Fibroblast of skin of right quadriceps (primary cell): ENCODE results near the gene DCAF17.
"Not testable (repeated sequence)": the region's sequence is repeated elsewhere in the genome, so short reads cannot be mapped to it uniquely, and the experiment has no call there.

Experiments used
- DNase-seq: peaks from one replicate; pipeline ENCODE4 v3.0.0-alpha.2; 2013

Gene DCAF17

DNA sequence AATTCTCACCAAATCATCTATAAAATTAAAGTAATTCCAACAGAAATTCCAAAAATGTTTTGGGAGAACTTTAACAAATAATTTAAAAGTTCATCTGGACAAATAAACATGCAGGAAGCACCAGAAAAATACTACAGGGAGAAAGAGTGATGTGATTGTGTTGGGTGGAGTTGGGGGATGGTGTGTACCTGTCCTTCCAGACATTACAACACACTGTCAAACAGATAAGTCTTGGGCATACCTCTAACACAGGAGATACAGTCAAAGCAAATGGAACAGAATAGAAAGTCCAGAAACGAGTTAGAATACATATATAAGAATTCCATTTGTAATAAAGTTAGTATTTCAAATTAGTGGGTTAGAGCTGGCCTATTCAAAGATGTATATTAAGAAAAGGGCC is 22.8 kb upstream of the DCAF17 start:
- no peak for DNase-seq

DNA sequence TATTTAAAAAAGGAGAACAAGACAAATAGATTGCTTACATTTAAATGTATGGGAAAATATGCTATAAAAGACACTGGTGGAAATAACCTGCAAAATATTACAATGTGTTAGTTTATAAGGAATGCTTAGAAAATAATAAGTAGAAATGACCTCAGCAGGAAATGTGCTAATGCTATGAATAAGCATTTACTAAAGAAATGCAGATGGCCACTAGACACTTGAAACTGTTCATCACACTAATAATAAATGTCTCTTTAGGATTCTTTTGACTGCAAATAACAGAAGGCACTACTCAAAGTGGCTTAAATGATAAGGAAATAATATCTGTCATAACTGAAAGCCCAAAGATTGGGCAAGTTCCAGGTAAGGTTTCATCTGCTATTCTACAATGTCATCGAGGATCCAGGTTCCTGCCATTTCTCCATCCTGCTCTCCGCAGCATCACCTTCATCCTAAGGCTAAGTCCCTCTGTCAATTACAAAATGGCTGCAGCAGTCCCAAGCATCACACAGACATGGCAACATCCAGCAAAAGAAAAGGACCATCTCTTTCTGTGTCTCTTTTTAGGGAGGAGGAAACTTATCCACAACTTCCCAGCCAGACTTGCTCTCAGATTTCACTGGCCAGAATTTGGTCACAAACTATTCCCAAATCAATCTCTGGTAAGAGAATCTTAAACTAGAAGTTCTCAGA is 22.1 kb upstream of the DCAF17 start:
- peak; percentile 39 for DNase-seq

DNA sequence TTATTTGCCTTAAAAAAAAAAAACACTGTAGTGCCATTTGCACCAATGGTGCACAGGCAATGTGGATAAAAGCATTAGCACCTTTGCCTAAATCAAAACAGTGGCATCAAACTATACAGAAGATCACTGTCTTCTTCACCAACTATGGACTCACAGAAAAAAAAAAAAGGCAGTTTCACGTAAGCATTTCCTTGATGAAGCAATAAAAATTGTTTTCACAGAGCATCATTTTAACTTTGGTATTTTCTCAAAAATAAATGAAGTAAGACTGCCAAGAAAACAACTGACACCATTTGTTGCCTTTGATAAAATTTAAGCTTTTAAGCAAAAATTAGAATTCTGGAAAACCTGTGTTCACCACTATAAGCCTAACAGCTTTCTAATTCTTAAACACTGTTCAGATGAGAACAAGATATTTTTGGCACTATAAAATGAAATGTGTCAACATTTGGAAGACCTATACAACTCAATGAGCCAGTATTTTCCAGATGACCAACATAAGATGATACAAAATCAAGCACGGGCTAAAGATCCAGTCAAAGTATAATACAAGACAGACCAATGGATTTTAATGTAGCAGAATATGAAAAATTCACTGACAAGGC is 21.4 kb upstream of the DCAF17 start:
- DNase-seq: no peak

DNA sequence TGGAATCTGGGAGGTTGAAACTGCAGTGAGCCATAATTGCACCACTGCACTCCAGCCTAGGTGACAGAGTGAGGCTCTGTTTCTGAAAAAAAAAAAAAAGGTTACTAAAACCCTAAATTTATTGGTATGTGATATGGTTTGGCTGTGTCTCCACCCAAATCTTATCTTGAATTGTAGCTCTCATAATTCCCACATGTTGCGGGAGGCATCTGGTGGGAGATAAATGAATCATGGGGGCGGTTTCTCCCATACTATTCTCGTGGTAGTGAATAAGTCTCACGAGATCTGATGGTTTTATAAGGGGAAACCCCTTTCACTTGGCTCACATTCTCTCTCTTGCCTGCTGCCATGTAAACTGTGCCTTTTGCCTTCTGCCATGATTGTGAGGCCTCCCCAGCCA is 19.4 kb upstream of the DCAF17 start:
- DNase-seq: not testable (repeated sequence)

DNA sequence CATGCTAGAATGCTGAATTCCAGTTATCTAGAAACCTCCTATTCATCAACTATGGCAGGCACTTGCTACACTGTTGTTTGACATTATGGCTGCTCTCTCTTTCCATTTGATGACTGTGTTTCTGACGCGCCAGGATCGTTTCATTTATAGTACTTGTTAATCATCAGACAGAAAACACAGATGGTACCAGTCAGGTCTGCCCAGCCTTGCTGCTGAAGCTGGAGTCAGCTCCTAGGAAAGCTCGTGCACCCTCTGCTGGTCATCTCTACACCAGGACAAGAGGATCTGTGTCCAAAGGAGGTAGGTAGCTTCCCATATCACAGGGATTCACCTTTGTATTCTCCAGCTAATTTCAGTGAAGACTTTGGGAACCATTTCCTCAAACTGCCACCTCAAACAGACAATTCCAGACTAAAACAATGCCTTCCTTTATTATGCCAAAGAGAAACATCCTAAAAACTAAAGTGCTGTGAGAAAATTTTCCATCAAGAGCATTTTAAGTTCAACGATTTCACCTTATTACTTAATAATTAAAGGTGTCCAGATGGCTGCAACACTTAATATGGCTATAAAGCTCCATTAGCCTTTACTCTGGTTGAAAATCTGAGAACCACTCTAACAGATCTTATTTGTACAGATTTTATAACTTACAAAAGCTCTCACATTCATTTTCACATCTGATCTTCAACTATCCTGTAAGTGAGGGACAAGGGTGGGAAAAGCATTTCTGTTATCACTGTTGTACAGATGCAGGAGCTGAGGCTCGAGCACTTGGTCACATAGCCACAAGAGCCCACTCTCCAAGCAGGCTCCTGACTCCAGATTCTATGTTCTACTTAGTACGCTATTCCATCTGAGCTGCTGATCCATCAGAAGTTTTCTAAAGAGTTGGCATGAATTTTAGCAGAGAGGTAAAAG is 17.8 kb upstream of the DCAF17 start:
- DNase-seq: peak; percentile 92

DNA sequence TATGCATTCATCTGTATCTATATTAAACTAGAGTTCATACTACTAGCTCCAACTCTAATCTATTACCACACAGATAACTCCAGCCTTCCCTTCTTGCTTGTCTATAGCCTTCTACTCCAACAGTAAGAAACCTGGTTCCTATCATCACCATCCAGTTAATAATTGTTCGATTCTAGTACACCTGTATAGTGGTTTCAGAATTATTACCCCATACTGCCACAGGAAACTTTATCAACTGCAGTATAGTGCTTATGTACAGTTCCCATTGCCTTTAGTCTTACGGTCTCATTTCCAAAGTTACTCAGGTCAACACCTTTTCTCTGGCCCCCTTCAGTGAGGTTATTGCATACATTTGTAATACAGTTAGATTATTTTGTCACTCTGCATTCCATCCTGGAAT is 14.7 kb upstream of the DCAF17 start:
- no peak for DNase-seq

DNA sequence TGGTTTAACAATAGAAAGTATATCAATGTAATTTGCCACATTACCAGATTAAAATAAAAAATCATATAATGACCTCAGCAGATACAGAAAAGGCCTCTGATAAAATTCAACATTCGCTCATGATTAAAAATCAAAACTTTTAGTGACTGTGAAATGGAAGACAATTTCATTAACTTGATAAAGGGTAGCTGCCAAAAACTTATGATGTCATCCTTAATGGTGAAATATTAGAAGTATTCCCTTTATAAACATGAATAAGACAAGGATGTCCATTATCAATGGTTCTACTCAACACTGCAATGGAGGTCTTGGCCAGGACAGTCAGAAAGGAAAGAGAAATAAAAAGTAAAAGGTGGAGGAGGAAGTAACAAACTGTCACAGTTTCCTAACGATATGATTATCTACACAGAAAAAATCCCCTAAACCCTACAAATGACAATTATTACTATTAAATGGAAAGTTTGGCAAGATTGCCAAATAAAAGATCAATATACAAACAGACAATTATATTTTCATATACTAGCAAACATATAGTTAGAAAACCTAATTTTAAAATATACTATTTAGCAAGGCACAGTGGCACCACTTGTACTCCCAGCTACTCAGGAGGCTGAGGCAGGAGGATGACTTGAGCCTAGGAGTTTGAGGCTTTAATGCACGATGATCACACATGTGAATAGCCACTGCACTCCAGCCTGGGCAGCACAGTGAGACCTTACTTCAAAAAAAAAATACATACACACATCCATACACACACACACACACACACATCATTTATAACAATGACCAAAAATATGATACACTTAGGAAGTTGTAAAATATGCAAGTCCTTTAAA is 13.1 kb upstream of the DCAF17 start:
- DNase-seq: no peak

DNA sequence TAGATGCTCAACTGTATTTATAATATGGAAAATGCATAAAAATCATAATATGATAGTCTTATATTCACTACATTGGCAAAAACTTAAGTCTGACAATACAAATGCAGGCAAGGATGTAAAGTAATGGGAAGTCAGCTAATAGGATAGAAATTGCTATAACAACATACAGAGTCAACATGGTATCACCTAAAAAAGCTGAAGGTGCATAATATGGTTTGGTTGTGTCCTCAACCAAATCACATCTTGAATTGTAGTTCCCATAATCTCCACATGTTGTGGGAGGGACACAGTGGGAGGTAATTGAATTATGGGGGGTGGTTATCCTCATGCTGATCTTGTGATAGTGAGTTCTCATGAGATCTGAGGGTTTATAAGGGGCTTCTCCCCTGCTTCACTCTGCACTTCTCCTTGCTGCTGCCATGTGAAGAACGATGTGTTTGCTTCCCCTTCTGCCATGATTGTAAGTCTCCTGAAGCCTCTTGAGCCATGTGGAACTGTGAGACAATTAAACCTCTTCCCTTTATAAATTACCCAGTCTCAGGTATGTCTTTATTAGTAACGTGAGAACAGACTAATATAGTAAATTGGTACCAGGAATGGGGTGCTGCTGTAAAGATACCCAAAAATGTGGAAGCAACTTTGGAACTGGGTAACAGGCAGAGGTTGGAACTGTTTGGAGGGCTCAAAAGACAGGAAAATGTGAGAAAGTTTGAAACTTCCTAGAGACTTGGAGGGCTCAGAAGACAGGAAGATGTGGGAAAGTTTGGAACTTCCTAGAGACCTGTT is 11.1 kb upstream of the DCAF17 start:
- not testable (repeated sequence) for DNase-seq

DNA sequence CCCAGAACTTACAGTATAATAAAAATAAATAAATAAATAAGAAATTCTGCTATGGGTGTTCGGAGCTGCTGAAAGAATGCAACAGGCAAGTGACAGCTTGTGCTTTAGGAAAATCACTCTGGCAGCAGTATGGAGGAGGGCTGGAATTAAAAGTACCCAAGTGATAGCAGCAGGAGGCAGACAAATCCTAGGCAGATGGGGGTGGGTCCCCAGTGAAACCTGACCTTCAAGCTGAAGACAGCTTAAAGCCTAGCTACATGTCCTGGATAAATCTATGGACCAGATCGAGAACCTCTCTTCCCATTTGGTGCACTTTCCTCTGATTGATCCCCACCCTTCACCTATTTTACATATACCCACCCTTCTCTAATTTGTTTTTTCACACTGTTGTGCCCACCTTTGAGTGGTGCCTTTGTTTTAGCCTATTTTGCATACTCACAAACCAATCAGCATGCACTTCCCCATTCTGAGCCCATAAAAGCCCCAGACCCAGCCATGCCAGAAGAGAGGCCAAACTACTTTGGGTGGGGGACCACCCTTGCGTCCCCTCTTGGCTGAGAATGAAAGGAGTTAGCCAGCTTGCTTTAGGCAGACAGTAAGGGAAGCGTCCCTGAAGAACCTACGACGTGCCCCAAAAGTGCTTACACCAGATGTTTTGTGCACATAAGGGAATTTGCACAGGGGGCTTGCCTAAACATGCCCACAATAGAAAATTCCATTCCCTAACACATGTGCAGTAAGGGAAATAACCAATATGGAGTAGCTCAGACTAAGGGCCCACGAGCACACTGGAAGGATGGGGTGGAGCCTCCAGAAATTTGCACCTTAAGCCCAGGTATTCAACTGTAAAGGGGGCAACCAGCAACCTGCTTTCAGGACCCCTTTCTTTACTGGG is 3.3 kb upstream of the DCAF17 start:
- no peak for DNase-seq

DNA sequence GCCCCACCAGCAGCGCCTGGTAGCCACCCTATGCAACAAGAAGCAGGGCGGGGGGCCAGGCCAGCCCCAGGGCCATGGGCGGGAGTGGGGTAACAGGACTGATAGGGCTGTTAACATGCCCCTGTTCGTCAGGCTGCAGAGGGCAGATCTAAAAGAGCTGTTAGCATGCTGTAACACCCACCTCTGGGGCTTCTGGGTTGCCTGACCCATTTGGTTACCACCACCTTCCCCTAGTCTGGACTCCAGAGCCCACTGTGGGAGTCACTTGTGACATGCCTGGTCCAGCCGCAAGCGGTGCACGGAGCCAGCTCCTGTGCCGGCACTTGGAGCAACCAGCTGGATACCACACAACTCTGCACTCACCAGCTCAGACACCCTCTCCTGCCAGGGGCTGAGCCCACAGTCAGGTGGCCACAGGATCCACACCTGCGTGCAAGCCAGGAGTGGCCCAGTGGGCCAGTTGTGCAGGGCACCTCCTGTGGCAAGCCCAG is 2.3 kb upstream of the DCAF17 start:
- no peak for DNase-seq

DNA sequence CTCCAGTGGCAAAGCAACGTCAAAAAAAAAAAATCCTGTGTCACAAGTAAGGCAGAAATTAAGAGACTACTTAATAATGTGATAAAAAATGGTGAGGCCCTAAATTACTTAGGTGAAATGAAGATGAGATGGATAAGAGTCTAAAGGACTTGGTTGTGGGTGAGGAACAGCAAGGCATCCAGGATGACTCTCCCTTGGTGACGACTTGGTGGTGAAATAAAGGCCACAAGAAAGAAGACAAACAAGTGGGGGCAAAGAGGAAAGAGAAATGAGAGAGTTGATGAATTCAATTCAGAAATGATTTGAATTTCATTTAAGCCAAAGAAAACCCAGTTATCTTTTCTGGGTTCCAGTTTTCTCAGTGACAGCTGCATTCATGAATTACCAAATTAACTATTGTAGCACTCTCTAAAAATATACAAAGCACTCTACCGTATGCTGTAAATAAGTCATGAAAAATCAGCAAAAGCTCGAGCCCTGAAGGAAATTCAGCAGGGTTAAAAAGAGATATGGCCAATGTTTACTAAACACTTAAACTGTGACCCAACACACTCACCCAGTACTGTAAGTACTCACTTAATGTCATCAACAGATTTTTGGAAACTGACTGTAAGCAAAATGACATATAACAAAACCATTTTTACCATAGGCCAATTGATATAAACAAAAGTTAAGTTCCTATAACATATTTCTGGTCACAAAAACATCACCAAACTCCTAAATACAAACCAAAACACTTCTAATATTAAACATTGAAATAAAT is 1.6 kb upstream of the DCAF17 start:
- DNase-seq: no peak

DNA sequence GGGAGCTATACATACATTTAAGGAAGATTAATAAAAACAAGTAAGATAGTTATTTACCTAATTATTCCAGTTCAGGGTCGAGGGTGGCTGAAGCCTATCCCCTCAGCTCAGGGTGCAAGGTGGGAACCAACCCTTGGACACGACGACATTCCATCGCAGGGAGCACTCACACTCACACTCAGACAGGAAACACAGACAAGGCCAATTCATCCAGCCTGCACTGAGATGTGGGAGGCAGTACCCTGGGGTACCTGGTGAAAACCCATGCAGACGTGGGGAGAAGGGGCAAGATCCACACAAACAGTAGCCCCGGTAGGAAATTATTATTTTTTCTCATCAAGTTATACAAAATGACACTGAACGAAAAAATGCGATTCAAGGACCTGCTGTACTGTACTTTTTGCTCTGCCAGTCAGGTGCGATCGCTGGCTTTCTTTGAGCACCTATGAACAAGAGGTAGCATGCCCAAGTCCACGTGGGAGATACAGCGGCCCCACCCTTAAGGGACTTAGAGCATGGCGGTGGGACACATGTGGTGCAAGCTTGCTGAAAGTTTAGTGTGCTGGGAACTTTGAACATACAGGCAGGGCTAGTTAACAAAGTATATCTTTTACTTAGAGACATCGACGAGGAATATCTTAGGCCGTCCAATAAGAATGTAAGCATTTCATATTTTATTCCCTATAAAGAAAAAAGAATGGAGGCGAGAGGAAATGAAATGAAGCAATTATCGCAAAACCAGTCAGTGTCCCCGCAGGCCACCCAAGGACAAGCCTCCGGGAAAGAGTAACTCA is 860 bp upstream of the DCAF17 start:
- DNase-seq: peak; percentile 11

DNA sequence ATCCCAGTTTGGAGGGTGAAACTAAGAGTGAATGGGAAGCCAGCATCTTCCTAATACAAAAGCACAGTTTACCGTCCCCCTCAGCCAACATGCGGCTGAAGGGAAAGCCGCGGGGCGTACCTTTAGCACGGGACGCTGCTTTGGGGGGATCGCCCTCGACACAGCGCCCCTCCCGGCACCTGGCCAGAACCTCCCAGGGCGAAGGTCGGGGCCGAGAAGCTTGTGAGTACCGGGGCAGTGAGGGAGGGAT is 338 bp upstream of the DCAF17 start, which contains the start of gene METTL8:
Gene METTL8 (minus strand): TSS at position 228 of the 250 bp plus-strand sequence. CDS start 41,805 bp downstream, outside the sequence.
- no peak for DNase-seq

DNA sequence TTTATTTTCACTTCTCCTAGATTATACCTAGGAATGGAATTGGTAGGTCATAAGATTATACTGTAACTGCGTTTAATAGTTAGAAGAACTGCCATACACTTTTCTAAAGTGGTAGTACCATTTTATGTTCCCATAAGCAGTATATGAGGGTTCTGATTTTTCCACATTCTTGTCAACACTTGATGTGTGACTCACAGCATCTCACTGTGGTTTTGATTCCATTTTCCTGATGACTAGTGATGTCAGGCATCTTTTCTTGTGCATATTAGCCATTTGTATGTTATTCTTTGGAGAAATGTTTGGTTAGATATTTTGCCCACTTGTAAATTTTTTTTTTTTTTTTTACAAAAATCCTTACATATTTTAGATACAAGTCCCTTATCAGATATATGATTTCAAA is 2.3 kb downstream of the DCAF17 start:
- DNase-seq: peak; percentile 86

DNA sequence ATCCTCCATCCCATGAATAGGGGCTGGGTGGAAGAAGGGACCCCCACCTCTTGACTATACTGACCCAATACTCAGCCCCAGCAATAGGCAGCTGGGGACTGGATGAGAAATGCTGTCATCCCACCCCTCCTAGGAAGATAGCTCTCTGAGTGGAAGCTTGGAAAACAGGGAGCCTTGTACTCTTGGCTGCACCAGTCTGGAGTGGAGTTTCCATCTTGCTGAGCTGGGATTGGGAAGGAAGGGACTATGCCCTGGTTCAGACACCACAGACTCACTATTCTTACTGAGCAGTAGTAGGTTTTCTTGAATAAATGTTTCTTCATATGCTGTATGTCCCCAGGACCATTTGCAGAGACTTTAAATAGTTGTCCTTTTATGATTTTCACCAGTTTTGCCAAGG is 7.4 kb downstream of the DCAF17 start:
- no peak for DNase-seq

DNA sequence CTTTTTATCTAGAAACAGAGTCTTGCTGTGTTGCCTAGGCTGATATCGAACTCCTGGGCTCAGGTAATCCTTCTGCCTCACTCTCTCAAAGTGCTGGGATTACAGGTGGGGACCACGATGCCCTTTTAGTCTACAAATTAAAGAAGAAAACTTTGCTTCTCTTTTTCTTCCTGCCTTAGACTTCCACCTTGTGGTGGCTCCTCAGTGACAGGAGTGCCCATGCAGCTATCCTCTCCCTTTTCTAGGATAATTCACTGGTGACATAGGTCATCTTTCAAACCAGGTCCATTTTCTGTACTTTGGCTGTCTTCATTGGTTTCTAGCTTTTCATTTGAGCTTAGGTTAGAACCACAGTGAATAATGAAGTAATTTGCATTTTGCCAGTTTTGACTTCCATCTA is 13.6 kb downstream of the DCAF17 start:
- DNase-seq: no peak

DNA sequence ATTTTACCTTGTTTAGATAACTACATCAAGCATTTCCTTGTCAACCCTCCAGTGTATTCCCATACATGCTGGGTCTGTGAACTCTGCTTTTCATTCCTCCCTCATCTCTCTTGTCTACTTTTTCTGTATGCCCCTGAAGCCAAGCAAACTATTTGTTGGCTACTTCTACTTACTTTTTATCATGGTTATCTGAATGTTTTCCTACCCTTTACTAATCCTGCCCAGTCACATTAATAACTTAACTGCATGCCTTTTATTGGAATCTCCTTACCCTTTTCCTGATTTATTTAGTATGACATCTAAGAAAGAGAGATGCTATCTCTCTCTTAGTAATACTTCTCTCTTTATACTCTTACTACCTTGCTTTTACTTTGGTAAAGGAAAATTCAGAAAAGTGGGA is 17.0 kb downstream of the DCAF17 start:
- DNase-seq: no peak

DNA sequence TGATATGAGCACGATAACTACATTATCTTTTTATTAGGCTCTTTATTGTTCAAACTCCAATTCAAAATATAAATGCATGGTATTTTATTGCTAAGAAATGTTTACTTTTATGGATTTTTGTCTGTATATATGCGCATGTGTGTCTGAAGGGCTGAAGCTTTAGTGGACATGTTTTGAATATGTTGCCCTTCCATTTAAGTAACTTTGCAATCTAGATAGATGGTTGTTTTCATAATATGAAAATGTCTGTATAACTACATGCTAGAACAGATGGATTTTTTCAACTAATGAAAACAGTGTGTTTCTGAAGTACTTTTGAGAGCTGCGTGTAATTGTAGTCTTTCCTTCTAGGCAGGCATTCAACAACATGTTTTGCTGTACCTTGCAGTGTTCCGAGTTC is 18.7 kb downstream of the DCAF17 start:
- DNase-seq: no peak

DNA sequence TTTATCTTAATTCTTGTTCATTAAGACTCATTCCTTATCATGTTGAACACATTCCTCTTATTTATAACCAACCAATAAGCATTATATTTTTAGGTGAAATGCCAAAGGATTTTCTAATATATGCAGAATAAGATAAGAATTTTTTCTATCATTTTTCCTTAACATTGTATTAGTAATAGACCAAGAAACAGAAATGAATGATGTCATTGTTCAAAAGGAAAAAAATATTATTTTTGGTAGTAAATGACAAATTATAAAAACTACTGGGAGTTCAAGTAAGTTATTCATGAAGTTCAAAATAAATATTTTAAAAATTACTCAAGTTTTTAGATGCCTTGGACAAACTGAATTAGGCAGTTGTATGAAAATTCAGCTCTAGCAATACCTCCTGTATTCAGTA is 25.5 kb downstream of the DCAF17 start:
- DNase-seq: no peak
